HL-60 (cell line): Measurements from ENCODE around the gene AP2A1.

Experiments used
- CTCF ChIP-seq: IDR thresholded peaks from one replicate; pipeline ENCODE4 v1.5.1; 2011; ENCODE audit warnings: low read length, control low read depth, inconsistent platforms; ENCODE audit not compliant: insufficient read depth
- POLR2AphosphoS5 ChIP-seq: IDR thresholded peaks from 2 replicates; pipeline ENCODE4 v1.6.1; 2012; ENCODE audit warnings: low read depth
- REST ChIP-seq: IDR thresholded peaks from 2 replicates; pipeline ENCODE4 v1.6.1; 2012; ENCODE audit warnings: low read depth; ENCODE audit not compliant: insufficient replicate concordance

- TF ChIP-seq CTCF (no peak), POLR2AphosphoS5 (no peak), REST (no peak)
These were observed 87.1 kb downstream of the AP2A1 start for GRCh38 chr19:49853852-49854377.
